ENCODE results near the gene PAH. TPM values are rescaled to one million over a fixed set of nuclear protein-coding genes. Genes with fewer than 3 reads are reported as not detected.
"Not testable (repeated sequence)": the region's sequence is repeated elsewhere in the genome, so short reads cannot be mapped to it uniquely, and the experiment has no call there.

Gene PAH
- total and polyA plus RNA-seq, 2 experiments from 2014 or later: not detected

DNA sequence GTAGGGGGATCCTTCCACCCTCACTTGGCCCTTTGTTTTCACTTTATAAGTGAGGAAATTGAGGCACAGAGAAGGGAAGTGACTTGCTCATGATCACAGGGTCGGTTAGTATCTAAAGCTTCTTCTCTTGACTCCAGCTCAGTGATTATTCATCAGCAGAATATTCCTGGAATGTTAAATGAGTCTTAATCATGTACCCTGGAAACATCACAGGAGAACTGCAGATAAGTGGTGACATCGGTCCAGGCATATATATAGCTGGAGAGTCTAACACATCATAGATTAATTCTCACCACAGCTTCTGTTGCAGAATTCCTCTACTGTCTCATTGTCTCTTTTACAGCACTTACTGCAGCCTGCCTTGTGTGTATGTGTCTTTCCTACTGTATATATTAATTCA is 69.9 kb downstream of the PAH start:
- in situ Hi-C loops (cut with MboI): no loop called here
- H3K27me3 ChIP-seq (replicated peaks; ENCODE audit: insufficient read depth): no peaks in the 10 kb centered on the region
- H3K36me3 ChIP-seq (ENCODE audit: low read depth): no peaks in the 10 kb centered on the region
- no peaks in the 10 kb centered on the region for H3K79me2 ChIP-seq (ENCODE audit: insufficient read depth)
- no peak overlapping the region for H3K27ac ChIP-seq
- no peak overlapping the region for H3K9ac ChIP-seq
- no peaks in the 10 kb centered on the region for H3F3A ChIP-seq (ENCODE audit: insufficient read depth)
- H3K9me2 ChIP-seq (ENCODE audit: insufficient read depth): no peaks in the 10 kb centered on the region
- H3K4me2 ChIP-seq (ENCODE audit: unreplicated experiment): no peak overlapping the region
- no peak for TF ChIP-seq EZH2phosphoT487 (IDR thresholded peaks at IDR 0.05; ENCODE audit: insufficient read depth, low read depth)
- no peaks in the 10 kb centered on the region for H3K9me3 ChIP-seq (ENCODE audit: low read depth)
- no peak overlapping the region for H2AFZ ChIP-seq
- no peaks in the 10 kb centered on the region for H3K4me1 ChIP-seq (ENCODE audit: insufficient read depth)
- H3K4me3 ChIP-seq: no peak overlapping the region
- H4K20me1 ChIP-seq (ENCODE audit: insufficient read depth): no peaks in the 10 kb centered on the region
- WGBS, 2 experiments (ENCODE audit: low coverage in 1 of 2, low lambda C conversion rate in 2 of 2, missing lambda C conversion rate in 2 of 2): 11 to 20% methylated on average over 2 of the region's 2 CpGs
- peak; percentile 9 for DNase-seq

DNA sequence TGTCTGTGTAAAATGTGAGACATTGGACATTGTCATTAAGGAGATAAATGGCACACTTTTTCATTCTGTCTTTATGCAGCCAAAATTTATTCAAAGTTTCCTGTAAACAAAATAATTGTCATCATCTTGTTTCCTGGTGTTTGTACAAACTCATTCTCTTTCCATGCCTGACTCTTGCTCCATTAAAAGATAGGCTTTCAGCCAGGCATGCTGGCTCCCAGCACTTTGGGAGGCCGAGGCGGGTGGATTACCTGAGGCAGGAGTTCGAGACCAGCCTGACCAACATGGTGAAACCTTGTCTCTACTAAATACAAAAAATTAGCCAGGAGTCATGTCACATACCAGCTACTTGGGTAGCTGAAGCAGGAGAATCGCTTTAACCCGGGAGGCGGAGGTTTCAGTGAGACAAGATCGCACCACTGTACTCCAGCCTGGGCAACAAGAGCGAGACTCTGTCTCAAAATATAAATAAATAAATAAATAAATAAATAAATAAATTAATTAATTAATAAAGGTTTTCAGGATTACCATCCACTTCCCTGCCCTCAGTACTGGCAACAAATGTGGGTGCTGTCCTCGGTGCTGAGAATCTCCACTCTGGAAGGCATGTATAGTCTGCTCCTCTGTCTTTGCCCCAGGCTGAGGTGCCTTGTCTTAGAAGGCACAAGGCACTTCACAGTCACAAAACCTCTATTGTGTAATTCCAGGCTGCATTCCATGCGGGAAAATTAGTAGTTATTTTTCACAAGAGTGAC is 83.2 kb downstream of the PAH start:
- no peak overlapping the region for H3K27ac ChIP-seq
- peak; percentile 30 for DNase-seq
- no peaks in the 10 kb centered on the region for H3K36me3 ChIP-seq (ENCODE audit: low read depth)
- H3K79me2 ChIP-seq (ENCODE audit: insufficient read depth): no peaks in the 10 kb centered on the region
- no peak overlapping the region for H2AFZ ChIP-seq
- no peak overlapping the region for H3K9ac ChIP-seq
- H3K4me1 ChIP-seq (ENCODE audit: insufficient read depth): no peaks in the 10 kb centered on the region
- no peaks in the 10 kb centered on the region for H3K9me2 ChIP-seq (ENCODE audit: insufficient read depth)
- TF ChIP-seq EZH2 (IDR thresholded peaks at IDR 0.05; ENCODE audit: insufficient read depth, poor library complexity, severe bottlenecking): no peak
- no peak for TF ChIP-seq EZH2phosphoT487 (IDR thresholded peaks at IDR 0.05; ENCODE audit: insufficient read depth, low read depth)
- H4K20me1 ChIP-seq (ENCODE audit: insufficient read depth): no peaks in the 10 kb centered on the region
- H3K9me3 ChIP-seq (ENCODE audit: low read depth): no peaks in the 10 kb centered on the region
- in situ Hi-C loops (cut with MboI): no loop called here
- WGBS, 2 experiments (ENCODE audit: low coverage in 1 of 2, low lambda C conversion rate in 2 of 2, missing lambda C conversion rate in 2 of 2): 36 to 39% methylated on average over 10 of the region's 10 CpGs
- no peak overlapping the region for H3K4me3 ChIP-seq
- no peak overlapping the region for H3K4me2 ChIP-seq (ENCODE audit: unreplicated experiment)
- no peaks in the 10 kb centered on the region for H3K27me3 ChIP-seq (replicated peaks; ENCODE audit: insufficient read depth)
- no peaks in the 10 kb centered on the region for H3F3A ChIP-seq (ENCODE audit: insufficient read depth)

DNA sequence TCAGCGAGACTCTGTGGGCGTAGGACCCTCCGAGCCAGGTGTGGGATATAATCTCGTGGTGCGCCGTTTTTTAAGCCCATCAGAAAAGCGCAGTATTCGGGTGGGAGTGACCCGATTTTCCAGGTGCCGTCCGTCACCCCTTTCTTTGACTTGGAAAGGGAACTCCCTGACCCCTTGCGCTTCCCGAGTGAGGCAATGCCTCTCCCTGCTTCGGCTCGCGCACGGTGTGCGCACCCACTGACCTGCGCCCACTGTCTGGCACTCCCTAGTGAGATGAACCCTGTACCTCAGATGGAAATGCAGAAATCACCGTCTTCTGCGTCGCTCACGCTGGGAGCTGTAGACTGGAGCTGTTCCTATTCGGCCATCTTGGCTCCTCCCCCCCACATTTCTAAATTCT is 84.2 kb downstream of the PAH start:
- in situ Hi-C loops (cut with MboI); H3K27me3 ChIP-seq (replicated peaks; ENCODE audit: insufficient read depth); H3K9me2 ChIP-seq (ENCODE audit: insufficient read depth); H3F3A ChIP-seq (ENCODE audit: insufficient read depth); H3K4me2 ChIP-seq (ENCODE audit: unreplicated experiment); H3K27ac ChIP-seq; H3K36me3 ChIP-seq (ENCODE audit: low read depth); H4K20me1 ChIP-seq (ENCODE audit: insufficient read depth); H3K4me1 ChIP-seq (ENCODE audit: insufficient read depth); H3K4me3 ChIP-seq; H3K79me2 ChIP-seq (ENCODE audit: insufficient read depth); H3K9ac ChIP-seq; H3K9me3 ChIP-seq (ENCODE audit: low read depth); DNase-seq; H2AFZ ChIP-seq: not testable (repeated sequence)
- 56 to 62% methylated on average over 24 of the region's 24 CpGs for WGBS, 2 experiments (ENCODE audit: low coverage in 1 of 2, low lambda C conversion rate in 2 of 2, missing lambda C conversion rate in 2 of 2)

DNA sequence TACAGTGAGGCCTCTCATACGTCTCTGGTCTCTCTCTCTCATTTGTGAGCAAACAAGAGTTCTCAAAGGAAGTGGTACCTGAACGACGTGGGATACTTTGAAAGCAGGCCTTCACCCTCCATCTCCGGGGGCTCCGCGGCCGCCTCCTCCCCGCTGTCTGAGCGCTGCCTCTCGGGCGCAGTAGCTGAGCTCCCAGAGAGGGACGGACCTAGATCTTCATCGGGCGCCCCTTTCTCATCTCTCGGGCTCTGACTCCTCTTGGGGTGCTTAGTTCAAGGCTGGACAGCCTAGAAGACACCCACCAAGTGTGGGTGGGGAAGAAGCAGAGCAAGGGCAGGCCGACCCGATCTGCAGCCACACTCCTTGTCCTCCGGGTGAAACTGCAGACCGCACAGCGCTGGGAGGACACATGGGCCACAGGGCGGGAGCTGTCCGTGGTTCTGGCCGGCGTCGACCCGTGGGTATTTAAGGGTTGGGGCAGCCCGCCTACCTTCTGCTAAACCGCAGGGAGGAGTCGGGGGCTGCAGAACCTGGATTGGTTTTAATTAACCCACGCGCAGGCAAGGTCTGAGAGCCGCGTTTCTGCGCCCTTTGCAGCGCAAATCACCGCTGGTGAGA is 92.7 kb downstream of the PAH start:
- Histone ChIP-seq H3K9ac (no peak overlapping the region), H4K20me1 (ENCODE audit: insufficient read depth) (no peaks in the 10 kb centered on the region), H3K4me2 (ENCODE audit: unreplicated experiment) (no peak overlapping the region), H3K9me2 (ENCODE audit: insufficient read depth) (no peaks in the 10 kb centered on the region), H3K27ac (no peak overlapping the region), H3K9me3 (ENCODE audit: low read depth) (no peaks in the 10 kb centered on the region), H3K27me3 (replicated peaks; ENCODE audit: insufficient read depth) (no peaks in the 10 kb centered on the region), H3K36me3 (ENCODE audit: low read depth) (no peaks in the 10 kb centered on the region), H3K4me1 (ENCODE audit: insufficient read depth) (no peaks in the 10 kb centered on the region), H3K4me3 (no peak overlapping the region), H3F3A (ENCODE audit: insufficient read depth) (no peaks in the 10 kb centered on the region), H3K79me2 (ENCODE audit: insufficient read depth) (no peaks in the 10 kb centered on the region), H2AFZ (no peak overlapping the region)
- in situ Hi-C loops (cut with MboI): no loop called here
- WGBS, 2 experiments (ENCODE audit: low coverage in 1 of 2, low lambda C conversion rate in 2 of 2, missing lambda C conversion rate in 2 of 2): 6 to 8% methylated on average over 36 of the region's 36 CpGs
- TF ChIP-seq EZH2 (IDR thresholded peaks at IDR 0.05; ENCODE audit: insufficient read depth, poor library complexity, severe bottlenecking): no peak
- no peak for TF ChIP-seq EZH2phosphoT487 (IDR thresholded peaks at IDR 0.05; ENCODE audit: insufficient read depth, low read depth)
- DNase-seq: peak; percentile 60

Data from GM23248 (cell line).